Cerebellar nuclear complex (tissue), 1 donor: Measurements from ENCODE around the gene OS9.
"Not testable (repeated sequence)": the region's sequence is repeated elsewhere in the genome, so short reads cannot be mapped to it uniquely, and the experiment has no call there.

ENCODE experiments used
- DNase-seq, 2 experiments: peaks; one replicate each; lab custom pipeline; 2025; lab: John Stamatoyannopoulos, UW

OS9 gene, protein sequence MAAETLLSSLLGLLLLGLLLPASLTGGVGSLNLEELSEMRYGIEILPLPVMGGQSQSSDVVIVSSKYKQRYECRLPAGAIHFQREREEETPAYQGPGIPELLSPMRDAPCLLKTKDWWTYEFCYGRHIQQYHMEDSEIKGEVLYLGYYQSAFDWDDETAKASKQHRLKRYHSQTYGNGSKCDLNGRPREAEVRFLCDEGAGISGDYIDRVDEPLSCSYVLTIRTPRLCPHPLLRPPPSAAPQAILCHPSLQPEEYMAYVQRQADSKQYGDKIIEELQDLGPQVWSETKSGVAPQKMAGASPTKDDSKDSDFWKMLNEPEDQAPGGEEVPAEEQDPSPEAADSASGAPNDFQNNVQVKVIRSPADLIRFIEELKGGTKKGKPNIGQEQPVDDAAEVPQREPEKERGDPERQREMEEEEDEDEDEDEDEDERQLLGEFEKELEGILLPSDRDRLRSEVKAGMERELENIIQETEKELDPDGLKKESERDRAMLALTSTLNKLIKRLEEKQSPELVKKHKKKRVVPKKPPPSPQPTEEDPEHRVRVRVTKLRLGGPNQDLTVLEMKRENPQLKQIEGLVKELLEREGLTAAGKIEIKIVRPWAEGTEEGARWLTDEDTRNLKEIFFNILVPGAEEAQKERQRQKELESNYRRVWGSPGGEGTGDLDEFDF

DNA sequence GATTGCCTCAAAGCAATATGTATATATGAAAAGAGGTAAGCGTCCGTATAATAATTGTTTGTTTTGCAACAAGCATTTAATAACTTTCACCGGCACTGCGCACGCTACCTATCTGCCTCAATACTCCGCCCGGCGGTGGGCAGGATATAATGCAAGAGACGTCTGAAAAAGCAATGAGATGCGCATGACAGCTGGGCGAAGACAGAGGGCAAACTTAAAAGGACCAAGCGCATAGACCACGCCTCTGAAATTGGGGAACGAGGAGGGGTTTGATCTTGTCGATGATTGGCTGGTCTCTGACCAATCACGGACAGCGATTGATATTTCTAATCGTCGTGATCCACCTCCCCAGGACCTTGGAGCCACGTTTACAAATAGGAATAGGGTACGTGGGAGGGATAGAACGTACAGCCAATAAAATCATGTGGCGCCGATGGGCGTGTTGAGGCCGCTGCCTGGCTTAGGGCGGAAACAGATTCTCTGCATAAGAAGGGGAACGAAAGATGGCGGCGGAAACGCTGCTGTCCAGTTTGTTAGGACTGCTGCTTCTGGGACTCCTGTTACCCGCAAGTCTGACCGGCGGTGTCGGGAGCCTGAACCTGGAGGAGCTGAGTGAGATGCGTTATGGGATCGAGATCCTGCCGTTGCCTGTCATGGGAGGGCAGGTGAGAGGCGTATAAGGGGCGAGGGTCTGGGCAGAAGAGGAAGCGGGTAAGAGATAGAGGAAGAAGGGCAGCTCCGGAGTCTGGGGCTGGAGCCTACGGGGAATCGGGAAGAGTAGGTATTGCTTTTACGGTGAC, at the start of gene OS9:
Gene OS9, plus strand, starts transcription at position 474 of the 800 bp plus-strand sequence. Its CDS starts 30 bp downstream, at position 504.
- peak; percentile 99 for DNase-seq

- not testable (repeated sequence) for DNase-seq
Measured at GRCh38 chr12:57645990-57646658, 47.8 kb upstream of the OS9 start.

- DNase-seq: not testable (repeated sequence)
Measured at GRCh38 chr12:57646659-57647049, 47.3 kb upstream of the OS9 start.

DNA sequence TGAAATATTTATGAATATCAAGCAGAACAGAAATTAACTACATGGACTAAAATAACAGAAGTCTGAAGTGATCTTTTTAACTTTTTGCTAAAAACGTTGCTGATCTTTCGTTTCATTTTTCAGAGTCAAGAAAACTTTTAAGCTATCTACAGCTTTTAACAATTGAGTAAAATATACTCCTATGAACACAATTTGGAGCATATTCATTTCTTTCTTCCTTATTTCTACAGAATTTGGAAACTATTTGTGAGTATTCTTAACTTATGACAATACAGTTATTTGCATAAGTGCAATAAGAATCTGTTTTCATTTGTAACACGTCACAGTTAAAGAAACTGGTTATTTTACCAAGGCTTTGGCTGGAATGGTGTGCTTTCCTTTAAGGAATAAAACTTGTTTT, 39.9 kb upstream of the OS9 start:
- DNase-seq: no peak

GRCh38 chr12:57655541-57656240, 38.2 kb upstream of the OS9 start:
- DNase-seq: no peak

GRCh38 chr12:57656408-57656807, 37.5 kb upstream of the OS9 start:
- not testable (repeated sequence) for DNase-seq

DNA sequence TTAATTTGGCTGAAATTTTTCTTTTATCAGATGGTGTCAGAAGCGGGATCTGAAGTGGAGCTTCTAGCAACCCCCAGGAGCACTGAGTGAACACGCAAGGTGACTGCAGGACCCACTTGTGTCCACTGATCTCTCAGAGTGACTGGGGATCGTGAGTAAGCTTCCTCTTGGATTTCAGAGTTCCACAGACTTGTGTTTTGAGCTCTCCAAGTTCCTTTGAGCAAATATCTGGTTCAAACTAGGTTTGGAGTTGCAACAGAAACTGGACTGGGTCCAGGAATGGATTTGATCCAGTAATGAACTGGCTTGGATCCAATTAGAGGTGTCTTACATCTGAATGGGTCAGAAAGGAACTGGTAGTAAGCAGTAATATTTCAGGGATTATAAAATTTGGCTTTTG, 36.2 kb upstream of the OS9 start:
- no peak for DNase-seq

DNA sequence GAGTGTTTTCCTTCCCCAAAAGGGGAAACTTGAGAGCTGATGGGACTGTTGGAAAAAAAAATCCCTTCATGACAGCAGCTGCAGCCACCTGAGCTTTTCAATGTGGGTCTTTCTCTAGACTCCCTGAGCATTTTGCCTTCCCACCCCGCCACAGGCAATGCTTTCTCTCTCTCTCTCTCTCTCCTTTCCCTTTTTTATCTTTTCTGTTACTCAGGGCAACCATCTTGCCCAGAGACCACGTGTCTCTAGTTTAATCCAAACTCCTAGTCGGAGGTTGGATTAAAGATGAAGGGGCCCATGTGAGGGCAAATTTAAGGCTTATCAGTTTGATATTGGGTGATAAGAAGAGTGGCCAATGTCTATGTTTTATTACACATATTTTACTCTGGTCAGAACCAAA, 35.0 kb upstream of the OS9 start:
- DNase-seq: no peak

- no peak for DNase-seq
Measured at GRCh38 chr12:57661376-57661775, 32.6 kb upstream of the OS9 start.

GRCh38 chr12:57665066-57665820, 28.7 kb upstream of the OS9 start:
- DNase-seq: not testable (repeated sequence)

- DNase-seq: no peak
Measured at GRCh38 chr12:57666897-57667296, 27.0 kb upstream of the OS9 start.

DNA sequence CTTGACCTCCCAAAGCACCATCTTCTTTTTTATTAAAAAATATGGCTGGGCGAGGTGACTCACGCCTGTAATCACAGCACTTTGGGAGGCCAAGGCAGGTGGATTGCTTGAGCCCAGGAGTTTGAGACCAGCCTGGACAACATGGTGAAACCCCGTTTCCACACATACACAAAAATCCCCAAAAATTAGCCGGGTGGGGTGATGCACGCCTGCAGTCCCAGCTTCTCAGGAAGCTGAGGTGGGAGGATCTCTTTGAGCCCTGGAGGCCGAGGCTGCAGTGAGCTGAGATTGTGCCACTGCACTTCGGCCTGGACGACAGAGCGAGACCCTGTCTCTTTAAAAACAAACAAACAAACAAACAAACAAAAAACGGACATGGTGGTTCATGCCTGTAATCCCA, 24.2 kb upstream of the OS9 start:
- DNase-seq: not testable (repeated sequence)

DNA sequence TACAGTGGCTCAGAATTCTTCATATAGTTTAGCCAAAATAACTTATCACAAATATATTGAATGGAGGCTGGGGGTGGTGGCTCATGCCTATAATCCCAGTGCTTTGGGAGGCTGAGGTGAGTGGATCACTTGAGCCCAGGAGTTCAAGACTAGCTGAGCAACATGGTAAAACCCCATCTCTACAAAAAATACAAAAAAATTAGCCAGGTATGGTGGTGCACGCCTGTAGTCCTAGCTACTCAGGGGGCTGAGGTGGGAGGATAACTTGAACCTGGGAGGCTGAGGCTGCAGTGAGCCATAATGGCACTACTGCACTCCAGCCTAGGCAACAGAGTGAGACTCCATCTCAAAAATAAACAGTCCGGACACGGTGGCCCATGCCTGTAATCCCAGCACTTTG, 22.1 kb upstream of the OS9 start:
- DNase-seq: not testable (repeated sequence)

DNA sequence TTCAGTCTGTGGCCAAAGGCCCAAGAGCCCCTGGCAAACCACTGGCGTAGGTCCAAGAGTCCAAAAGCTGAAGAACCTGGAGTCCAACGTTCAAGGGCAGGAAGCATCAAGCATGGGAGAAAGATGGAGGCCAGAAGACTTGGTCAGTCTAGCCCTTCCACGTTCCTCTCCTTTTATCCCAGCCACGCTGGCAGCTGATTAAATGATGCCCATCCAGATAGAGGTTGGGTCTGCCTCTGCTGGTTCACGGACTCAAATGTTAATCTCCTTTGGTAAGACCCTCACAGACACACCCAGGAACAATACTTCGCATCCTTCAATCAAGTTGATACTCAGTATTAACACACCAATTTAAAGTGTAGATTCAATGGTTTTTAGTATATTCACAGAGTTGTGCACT, 21.1 kb upstream of the OS9 start:
- DNase-seq: no peak

DNA sequence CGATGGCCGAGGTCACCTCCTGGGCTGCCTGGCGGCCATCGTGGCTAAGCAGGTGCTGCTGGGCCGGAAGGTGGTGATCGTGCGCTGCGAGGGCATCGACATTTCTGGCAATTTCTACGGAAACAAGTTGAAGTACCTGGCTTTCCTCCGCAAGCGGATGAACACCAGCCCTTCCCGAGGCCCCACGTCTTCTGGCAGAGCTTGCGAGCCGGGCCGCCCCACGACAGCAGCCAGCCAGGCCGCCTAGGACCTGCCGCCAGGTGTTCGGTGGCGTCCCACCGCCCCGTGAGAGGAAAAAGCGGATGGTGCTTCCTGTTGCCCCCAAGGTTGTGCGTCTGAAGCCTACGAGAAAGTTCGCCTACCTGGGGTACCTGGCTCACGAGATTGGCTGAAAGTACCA, 19.2 kb upstream of the OS9 start:
- no peak for DNase-seq

GRCh38 chr12:57677947-57678346, 16.0 kb upstream of the OS9 start:
- DNase-seq: not testable (repeated sequence)

DNA sequence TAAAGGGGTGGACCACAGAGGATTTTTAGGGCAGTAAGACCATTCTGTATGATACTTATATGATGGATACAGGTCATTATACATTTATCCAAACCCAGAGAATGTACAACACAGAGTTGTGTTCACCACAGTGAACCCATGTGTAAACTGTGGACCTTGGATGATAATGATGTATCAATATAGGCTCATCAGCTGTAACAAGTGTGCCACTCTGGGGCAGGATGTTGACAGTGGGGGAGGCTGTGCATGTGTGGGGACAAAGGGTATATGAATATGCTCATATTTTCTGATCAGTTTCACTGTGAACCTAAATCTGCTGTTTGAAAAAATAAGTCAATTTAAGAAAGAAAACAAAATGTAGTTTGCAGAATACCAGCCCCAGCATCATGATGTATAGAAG, 14.2 kb upstream of the OS9 start:
- no peak for DNase-seq

GRCh38 chr12:57687862-57688261, 6.1 kb upstream of the OS9 start:
- DNase-seq: no peak

DNA sequence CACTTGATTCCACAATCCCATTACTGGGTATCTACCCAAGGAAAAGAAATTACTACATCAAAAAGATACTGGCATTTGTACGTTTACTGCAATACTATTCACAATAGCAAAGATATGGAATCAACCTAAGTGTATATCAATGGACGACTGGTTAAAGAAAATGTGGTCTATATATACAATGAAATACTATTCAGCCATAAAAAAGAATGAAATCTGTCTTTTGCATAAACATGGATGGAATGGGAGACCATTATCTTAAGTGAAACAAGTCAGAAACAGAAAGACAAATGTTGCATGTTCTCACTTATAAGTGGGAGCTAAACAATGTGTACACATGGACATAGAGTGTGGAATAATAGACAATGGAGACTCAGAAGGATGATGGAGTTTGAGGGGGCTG, 5.0 kb upstream of the OS9 start:
- no peak for DNase-seq

DNA sequence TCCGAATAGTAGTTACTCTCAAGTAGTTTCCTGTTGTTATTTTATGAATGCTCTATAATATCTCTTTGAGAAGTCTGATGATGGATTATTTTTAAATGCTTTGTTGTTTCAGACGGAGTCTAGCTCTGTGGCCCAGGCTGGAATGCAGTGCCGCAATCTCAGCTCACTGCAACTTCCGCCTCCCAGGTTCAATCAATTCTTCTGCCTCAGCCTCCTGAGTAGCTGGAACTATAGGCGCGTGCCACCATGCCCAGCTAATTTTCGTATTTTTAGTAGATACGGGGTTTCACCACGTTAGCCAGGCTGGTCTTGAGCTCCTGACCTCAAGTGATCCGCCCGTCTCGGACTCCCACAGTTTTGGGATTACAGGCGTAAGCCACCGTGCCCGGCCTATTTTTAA, 1.4 kb upstream of the OS9 start:
- DNase-seq: no peak

DNA sequence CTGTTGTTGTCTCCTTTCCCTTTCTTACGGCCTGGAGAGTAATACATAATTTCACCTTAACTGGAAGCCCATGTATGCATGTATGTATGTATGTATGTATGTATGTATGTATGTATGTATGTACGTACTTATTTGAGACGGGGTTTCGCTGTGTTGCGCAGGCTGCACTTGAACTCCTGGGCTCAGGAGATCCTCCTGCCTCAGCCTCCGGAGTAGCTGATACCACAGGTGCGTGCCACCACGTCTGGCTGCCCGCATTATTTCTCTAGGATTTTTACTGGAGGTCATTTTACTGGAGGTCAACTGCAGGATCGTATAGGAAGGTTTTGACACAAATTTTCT, 644 bp upstream of the OS9 start:
- DNase-seq: no peak
